ENCODE results near the gene HGD.
A peak's percentile ranks its signal among the peaks of the same experiment; 100 is the strongest.
"Not testable (repeated sequence)": the region's sequence is repeated elsewhere in the genome, so short reads cannot be mapped to it uniquely, and the experiment has no call there.

Gene HGD

DNA sequence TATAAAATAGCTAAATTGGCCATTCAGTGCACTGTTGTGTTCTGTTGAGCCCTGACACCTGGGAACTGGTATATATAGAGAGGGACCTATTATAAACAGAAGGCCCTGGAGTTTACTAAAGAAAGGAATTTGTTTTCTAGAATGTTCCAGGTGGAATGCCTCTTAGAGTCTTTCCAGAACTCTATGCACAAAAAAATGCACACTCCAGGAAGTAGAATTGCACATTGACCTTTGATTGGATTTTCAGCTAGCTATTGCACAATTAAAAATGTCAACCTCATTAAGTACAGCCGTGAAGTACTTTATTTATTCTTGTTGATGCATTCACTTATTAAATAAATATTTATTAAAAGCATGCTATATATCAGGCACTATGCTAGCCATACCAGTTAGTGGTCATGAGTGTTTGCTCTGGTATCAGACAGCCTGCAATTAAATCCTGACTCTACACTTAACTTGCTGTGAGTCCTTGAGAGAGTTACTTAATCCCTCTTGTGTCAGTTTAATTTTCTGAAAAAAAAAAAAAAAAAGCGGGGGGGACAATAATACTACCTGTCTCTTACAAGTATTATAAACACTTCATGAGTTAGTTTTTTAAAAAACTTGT lies 45.1 kb downstream of the HGD start:
- TF ChIP-seq, protein P1, sequence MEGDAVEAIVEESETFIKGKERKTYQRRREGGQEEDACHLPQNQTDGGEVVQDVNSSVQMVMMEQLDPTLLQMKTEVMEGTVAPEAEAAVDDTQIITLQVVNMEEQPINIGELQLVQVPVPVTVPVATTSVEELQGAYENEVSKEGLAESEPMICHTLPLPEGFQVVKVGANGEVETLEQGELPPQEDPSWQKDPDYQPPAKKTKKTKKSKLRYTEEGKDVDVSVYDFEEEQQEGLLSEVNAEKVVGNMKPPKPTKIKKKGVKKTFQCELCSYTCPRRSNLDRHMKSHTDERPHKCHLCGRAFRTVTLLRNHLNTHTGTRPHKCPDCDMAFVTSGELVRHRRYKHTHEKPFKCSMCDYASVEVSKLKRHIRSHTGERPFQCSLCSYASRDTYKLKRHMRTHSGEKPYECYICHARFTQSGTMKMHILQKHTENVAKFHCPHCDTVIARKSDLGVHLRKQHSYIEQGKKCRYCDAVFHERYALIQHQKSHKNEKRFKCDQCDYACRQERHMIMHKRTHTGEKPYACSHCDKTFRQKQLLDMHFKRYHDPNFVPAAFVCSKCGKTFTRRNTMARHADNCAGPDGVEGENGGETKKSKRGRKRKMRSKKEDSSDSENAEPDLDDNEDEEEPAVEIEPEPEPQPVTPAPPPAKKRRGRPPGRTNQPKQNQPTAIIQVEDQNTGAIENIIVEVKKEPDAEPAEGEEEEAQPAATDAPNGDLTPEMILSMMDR (conservative IDR thresholded peaks at IDR 0.05), result no peak
- no peak for TF ChIP-seq ZFX (IDR thresholded peaks at IDR 0.05)

DNA sequence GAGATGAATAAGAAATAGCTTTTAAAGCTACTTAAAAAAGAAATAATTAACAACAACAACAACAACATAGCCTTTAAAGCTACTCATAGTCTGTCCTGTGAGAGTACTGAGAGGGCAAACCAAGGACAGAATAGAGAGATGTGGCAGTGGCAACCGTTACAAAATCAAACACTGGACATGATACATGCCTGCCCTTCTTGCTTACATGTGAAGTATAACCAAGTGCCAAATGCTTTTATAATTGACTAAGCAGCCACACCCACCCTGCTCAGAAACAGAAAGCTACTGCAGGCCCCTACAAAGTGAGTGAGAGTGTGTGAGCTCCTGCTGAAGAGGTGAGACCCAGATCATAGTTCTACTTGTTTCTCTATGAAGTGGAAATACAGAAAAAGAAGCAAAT lies 47.5 kb downstream of the HGD start:
- TF ChIP-seq ZFX (IDR thresholded peaks at IDR 0.05), result no peak
- TF ChIP-seq, protein P1 (conservative IDR thresholded peaks at IDR 0.05), result no peak
- H3K27ac ChIP-seq, result no peak overlapping the region

More for the DNA sequence above, 45.1 kb downstream of the HGD start:
- H3K27ac ChIP-seq, result no peak overlapping the region

DNA sequence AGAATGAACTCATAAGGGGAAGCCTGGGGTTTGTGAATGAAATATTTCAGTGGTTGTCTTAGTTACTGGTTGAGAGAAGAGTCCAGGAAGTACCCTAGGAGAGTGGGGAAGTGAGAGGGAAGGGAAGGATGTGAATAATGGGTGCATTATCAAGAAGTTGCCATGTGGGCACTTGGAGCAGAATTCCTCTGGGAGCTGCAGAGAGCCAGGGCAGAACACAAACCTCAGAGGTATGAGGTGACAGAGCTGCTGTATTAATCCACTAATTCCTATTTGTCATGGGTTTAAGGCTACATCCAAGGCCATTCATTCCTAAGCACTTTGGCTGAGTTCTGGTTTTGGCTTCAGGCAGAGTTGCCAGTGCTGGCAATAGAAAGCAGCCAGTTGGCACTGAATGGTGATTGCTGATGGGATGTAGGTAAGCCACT lies 56.9 kb downstream of the HGD start:
- TF ChIP-seq, protein P1 (conservative IDR thresholded peaks at IDR 0.05), result no peak
- no peak for TF ChIP-seq ZFX (IDR thresholded peaks at IDR 0.05)

DNA sequence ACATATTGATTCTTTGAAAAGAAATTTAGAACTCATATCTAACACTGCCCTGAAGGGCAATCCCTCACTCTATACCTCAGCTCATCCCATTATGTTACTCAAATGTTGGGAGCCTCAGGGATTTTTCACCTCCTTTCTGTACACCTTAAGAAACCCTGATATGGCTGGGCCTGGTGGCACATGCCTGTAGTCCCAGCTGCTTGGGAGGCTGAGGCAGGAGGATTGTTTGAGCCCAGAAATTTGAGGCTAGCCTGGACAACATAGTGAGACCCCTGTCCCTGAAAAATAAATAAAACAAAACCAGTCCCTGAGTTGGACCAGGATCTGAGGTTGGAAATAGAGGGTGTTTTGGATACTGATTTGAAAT lies 58.3 kb downstream of the HGD start:
- TF ChIP-seq ZFX (IDR thresholded peaks at IDR 0.05), result no peak
- TF ChIP-seq, protein P1 (conservative IDR thresholded peaks at IDR 0.05), result no peak
- no peak overlapping the region; the same call in 1 of the 2 replicates for H3K27ac ChIP-seq

More for the DNA sequence above, 56.9 kb downstream of the HGD start:
- no peak overlapping the region for H3K27ac ChIP-seq

DNA sequence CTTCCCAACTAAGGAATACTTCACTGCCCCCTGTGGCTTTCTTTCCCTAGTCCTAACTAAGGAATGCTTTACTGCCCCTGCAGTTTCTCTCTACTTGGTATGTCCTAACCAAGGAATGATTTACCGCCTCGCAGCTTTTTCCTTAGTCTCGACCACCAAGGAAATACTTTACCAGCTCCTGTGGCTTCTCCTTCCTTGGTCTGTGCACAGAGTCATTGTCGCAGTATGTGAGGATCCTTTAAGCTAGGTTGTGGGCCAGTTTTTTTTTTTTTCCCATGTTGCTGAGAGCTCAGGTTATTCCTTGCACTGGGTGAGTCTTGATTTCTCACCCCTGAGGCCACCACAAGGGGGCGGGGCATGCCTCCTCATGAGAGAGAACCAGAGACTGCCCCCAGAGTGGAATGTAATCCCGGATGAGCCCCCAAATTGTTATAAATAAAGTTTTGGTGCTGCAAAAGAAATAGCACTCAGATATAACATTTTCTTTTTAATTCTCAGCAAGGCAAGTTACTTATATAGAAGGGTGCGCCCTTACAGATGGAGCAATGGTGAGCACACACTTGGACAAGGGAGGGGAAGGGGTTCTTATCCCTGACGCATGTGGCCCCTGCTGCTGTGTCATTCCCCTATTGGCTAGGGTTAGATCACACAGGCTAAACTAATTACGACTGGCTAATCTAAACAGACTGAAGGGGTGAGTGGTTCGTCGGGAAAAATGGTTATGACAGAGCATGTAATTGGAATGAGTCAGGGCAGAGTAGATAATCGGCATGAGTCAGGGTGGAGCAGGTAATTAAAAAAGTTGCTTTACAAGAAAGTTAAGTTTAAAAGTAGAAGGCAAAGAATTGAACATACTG lies 58.9 kb downstream of the HGD start:
- no peak for TF ChIP-seq ZFX (IDR thresholded peaks at IDR 0.05)
- TF ChIP-seq, protein P1 (conservative IDR thresholded peaks at IDR 0.05), result peak; percentile 75
- peak overlapping the region; percentile 33; the same call in 1 of the 2 replicates for H3K27ac ChIP-seq

DNA sequence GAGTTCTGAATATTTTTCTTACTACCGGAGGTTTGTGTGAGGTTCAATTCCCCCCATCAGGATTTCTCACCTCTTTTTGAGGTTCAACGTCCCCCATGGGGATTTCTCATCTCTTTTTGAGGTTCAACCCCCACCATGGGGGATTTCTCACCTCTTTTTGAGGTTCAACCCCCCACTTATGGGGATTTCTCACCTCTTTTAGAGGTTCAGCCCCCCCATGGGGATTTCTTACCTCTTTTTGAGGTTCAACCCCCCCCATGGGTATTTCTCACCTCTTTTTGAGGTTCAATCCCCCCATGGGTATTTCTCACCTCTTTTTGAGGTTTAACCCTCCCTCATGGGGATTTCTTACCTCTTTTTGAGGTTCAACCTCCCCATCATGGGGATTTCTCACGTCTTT lies 59.6 kb downstream of the HGD start:
- TF ChIP-seq ZFX (IDR thresholded peaks at IDR 0.05), result no peak
- TF ChIP-seq, protein P1 (conservative IDR thresholded peaks at IDR 0.05), result no peak

DNA sequence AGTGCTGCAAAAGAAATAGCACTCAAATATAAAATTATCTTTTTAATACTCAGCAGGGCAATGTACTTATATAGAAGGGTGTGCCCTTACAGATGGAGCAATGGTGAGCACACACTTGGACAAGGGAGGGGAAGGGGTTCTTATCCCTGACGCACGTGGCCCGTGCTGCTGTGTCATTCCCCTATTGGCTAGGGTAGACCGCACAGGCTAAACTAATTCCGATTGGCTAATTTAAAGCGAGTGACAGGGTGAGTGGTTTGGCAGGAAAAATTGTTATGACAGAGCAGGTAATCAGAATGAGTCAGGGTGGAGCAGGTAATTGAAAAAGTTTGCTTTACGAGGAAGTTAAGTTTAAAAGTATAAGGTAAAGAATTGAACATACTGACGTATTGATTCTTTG lies 65.3 kb downstream of the HGD start:
- H3K27ac ChIP-seq, result not testable (repeated sequence)

More for the DNA sequence above, 59.6 kb downstream of the HGD start:
- H3K27ac ChIP-seq, result peak overlapping the region; percentile 33; the same call in 1 of the 2 replicates
